ENCODE results near the gene HEXIM1.
A peak's percentile ranks its signal among the peaks of the same experiment; 100 is the strongest.
"Not testable (repeated sequence)": the region's sequence is repeated elsewhere in the genome, so short reads cannot be mapped to it uniquely, and the experiment has no call there.

Gene HEXIM1

DNA sequence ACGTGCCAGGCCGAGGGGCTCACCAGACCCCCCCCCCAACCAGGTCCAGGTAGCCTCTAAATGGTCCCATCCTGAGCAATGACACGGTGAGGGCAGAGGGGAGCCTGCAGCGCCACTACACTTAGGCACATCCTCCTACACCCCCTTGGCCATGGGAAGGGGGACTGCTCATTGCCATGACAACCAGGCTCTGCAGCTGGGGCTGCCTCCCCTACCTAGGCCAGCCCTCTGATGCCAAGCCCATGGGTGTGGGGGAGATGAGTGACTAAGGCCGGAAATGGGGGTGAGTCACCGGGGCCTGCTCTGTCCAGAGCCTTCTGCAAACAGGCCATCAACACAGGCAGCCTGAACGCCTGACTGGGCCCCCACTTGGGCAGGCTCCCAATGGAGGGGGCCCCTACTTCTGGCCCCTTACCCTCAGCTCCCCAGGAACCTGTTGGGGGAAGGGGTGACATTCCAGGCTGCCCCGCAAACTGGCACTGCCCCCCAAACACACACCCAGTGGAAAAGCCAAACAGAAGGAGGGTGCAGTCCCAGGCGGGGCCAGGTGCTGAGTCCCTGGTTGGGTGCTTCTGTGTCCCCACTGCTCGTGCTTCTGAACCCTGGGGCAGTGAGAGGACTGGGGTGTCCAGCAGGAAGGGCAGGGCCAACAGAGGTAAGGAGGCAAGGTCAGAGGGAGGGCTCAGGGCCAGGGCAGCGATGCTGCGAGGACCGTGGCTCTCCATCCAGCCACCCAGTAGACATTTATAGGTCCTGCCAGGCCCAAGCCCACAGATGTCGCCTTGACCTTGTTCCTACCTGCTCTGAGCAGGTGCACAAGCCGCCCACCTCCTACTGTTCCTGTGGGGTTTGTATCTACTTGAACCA lies 24.1 kb upstream of the HEXIM1 start:
- in situ Hi-C loops (cut with MboI; ENCODE audit: low pct_unique_long_range_greater_than_20kb, low sequenced_read_pairs) = loop anchor here (25.0 kb wide), 1 partner anchor 212 kb away; the partner anchor contains the start of gene GFAP
- peak; percentile 85 for DNase-seq

DNA sequence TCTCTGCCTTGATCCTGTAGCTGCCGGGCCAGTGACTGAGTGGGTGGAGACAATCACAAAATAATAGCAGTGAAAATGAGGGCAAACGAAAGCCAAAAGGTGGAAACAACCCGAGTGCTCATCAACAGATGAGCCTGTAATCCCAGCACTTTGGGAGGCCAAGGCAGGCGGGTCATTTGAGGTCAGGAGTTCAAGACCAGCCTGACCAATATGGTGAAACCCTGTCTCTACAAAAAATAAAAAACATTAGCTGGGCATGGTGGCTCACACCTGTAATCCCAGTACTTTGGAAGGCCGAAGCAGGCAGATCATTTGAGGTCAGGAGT lies 23.5 kb upstream of the HEXIM1 start:
- in situ Hi-C loops (cut with MboI; ENCODE audit: low pct_unique_long_range_greater_than_20kb, low sequenced_read_pairs) = loop anchor here (25.0 kb wide), 1 partner anchor 212 kb away; the partner anchor contains the start of gene GFAP
- DNase-seq = not testable (repeated sequence)

DNA sequence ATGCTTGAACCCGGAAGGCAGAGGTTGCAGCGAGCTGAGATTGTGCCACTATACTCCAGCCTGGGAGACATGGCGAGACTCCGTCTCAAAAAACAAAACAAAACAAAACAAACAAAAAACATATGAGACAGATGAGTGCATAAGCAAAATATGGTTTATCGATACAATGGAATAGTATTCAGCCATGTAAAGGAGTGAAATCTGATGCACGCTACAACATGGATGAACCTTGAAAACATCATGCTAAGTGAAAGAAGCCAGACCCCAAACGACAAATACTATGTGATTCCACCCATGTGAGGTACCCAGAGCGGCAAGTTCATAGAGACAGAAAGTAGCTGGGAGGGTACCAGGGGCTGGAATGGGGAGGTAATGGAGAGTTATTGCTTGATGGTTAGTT lies 22.8 kb upstream of the HEXIM1 start:
- no peak for DNase-seq
- in situ Hi-C loops (cut with MboI; ENCODE audit: low pct_unique_long_range_greater_than_20kb, low sequenced_read_pairs) = no loop called here

DNA sequence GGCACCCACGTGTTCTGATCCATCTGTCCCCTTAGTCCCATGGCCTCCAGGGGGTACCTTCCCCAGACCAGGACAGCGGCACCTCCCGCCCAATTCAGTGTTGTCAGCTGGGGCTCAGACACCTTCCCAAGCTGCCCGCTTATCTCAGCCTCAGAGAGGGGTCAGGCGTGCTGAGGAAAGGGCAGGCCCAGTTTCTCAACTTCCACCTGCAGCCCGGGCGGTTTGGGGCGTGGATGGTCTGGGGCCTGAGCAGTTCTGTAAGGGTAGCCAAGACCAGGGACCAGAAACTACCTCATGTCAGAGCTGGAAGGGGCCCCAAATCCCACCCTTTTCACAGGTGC lies 21.1 kb upstream of the HEXIM1 start:
- no peak for DNase-seq
- in situ Hi-C loops (cut with MboI; ENCODE audit: low pct_unique_long_range_greater_than_20kb, low sequenced_read_pairs) = no loop called here

DNA sequence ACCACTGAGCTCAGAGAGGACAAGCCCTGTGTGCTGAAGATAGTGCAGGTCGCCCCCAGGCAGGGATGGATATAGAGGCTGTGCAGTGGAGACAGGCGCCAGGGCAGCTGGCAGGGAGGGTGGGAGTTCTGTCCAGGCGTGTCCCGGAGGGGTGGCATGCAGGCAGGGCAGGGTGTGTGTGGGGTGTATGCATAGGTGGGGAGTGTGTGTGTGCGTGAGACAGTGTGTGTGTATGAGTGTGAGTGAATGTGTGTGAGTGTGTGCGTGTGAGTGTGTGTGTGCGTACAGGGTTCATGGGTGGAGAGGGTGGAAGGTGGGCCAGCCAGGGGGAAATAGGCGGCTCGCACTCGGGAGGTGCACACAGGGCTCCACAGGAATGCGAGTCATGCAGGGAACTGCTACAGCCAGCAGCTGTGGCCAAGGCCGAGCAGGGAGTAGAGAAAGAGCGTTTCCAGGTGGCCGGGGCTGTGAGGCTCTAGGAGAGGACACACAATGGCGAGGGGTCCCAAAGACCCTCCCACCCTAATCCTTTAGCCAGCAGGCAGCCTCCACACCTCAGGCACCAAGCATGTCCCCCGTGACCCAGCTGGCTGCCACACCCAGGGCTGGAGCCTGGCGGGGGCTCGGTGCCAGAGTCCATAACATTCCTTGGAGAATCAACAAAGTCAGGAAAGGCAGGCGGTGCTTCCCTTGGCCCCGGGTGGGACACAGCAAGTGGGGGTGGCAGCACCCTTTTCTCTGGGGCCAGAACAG lies 20.6 kb upstream of the HEXIM1 start:
- DNase-seq = peak; percentile 29
- in situ Hi-C loops (cut with MboI; ENCODE audit: low pct_unique_long_range_greater_than_20kb, low sequenced_read_pairs) = no loop called here

DNA sequence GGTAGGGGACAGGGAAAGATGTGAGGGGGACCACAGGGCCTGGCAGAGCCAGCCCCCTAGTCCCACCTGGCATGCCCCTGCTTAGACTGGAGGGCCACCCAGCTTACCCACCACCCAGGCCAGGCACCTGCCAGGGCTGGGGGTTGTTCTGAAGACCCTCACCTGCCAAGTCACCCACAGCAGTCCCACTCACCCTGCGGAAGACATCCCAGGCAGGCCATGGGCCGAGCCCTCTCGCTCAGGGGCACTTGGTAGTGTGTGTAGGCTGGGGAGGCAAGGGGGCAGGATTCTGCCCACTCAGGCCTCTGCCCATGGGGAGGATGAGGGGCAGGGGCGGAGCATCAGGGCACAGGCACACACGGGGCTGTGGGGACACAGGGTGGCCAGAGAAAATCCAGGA lies 19.9 kb upstream of the HEXIM1 start:
- DNase-seq = no peak
- in situ Hi-C loops (cut with MboI; ENCODE audit: low pct_unique_long_range_greater_than_20kb, low sequenced_read_pairs) = no loop called here

DNA sequence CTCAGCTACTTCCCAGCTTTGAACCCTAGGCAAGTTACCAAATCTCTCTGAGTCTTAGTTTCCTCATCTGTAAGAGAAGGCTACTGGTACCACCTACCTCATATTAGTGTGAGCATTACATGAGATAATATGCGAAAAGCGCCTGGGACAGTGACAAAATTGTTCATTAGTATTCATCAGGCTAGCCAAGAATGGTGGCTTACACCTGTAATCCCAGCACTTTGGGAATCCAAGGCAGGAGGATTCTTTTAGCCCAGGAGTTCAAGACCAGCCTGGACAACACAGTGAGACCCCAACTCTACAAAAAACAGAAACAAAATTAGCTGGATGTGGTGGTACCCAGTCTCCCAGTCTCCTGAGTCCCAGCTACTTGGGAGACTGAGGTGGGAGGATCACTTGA lies 19.3 kb upstream of the HEXIM1 start:
- no peak for DNase-seq
- in situ Hi-C loops (cut with MboI; ENCODE audit: low pct_unique_long_range_greater_than_20kb, low sequenced_read_pairs) = no loop called here

DNA sequence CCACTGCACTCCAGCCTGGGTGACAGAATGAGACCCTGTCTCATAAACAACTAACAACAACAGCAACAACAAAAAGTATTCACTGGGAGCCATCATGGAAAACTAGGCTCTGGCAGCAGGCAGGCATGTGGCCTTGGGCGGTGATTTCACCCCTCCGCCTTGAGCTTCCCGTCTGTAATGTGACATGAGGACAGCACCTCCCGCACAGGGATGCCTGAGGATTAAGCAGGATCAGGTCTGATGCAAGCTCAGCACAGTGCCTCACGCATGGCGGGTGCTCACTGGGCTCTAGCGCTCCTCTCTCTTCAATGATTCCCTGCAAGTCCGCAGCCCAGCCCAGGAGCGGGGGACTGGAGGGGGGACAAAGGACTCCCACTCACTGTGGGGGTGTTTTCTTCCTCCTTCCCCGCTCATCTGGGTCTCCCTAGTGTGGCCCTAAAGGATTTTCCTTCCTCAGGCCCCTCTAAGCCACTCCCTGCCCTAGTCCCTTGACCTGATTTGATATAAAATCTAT lies 18.8 kb upstream of the HEXIM1 start:
- DNase-seq = no peak
- in situ Hi-C loops (cut with MboI; ENCODE audit: low pct_unique_long_range_greater_than_20kb, low sequenced_read_pairs) = no loop called here

DNA sequence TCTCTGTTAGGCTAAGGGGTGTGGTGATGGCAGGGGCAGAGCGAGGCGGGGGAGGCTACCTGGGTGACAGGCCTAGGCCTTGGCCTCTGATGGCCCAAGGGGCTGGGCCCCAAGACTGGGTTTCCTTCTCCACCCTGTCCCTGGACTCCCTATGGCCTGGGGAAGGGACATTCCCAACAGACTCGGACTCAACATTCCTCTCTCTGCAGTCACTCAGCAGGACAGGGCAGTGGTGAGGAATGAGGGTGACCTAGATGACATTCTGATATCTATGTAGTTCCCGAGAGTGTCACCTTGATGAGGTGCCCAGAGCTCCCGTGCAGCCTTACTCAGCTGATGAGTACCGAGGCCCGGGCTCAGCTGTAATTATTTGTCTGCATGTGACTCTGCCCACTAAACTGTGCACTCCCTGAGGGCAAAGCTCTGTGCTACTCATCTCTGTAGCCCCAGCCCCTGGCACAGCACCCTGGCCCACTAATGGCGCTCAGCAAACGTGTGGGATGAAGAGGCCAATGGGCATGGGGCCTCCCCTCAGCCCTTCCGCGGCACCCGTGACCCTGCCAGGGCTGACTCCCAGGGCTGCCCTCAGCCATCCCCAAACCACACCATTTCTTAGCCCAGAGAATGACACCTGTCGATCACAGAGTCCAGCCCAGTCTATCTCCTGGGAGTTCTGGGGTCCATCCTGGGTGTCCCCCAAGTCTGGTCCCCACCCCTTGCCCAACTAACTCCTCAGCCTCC lies 18.2 kb upstream of the HEXIM1 start:
- in situ Hi-C loops (cut with MboI; ENCODE audit: low pct_unique_long_range_greater_than_20kb, low sequenced_read_pairs) = no loop called here
- no peak for DNase-seq

DNA sequence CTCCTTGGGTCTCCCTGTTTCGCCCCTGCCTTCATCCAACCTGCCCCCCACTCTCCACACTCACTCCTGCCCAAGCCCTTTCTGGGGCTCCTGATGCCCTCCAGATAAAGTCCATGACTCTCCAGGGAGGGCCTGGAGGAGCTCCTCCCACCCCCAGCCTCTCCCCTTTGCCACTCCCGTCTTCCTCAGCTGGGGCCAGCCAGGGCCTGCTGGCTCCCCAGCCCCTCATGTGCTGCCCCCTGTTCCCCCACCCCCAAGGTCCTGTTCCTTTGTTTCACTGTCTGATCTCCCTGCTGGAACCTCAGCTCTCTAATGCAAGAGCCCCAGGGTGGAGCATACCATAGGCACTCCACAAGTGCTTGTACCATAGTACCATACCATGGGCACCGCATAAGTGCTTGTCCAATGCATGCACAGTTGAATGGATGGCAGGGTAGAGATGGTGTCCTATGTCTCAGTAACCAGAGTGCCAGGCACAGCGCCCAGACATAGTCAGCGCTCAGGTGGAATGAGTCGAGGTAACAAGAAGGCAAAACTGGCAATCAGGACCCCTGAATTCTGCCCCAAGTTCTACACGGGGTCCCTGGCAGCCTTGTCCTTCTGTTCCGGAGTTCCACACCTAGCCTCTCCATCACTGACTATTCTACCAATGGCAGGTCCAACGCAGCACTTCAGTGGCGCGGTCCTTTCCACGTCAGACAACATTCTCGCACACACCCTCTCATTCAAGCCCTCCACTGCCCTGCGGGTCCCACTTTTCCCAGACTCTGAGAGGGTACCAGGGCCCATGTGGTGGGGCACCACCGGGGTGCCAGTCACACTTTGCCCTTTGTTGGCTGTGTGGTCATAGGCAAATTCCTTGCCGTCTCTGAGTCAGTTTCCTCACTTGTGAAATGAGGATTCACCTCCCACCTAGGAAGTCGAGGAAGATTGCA lies 17.3 kb upstream of the HEXIM1 start:
- in situ Hi-C loops (cut with MboI; ENCODE audit: low pct_unique_long_range_greater_than_20kb, low sequenced_read_pairs) = no loop called here
- no peak for DNase-seq

DNA sequence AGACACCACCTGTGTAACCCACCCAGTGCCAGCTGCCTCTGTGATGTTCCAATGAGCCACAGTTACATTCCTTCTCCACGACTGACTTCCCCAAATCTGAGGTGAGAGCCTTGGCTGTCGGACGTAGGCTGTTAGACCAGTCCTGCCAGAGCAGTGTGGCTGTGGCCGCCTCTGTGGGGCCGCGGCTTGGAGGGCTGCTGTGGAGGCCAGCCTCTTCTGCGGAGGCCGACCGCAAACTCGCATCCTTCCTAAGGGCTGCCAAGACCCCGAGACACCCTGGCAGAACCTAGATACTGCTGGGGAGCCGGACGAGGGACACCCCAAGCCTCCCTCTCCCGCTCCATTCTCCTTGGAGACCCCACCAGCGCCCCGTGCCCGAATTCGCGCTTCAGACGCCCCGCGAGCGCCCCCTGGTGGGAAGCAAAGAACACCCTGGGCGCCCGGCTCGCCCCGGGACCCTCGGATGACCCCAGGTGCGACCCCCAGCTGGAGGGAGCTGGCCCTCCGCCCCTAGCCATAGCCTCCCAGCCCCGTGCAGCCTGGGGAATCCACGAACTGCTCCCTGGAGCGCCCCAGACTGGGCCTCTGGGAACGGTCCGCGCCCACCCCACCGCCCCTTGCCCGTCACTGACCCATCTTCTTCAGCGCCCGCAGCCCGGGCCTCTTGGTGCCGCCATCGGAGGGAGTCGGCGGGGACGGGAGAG lies 16.5 kb upstream of the HEXIM1 start:
- in situ Hi-C loops (cut with MboI; ENCODE audit: low pct_unique_long_range_greater_than_20kb, low sequenced_read_pairs) = no loop called here
- DNase-seq = peak; percentile 55

DNA sequence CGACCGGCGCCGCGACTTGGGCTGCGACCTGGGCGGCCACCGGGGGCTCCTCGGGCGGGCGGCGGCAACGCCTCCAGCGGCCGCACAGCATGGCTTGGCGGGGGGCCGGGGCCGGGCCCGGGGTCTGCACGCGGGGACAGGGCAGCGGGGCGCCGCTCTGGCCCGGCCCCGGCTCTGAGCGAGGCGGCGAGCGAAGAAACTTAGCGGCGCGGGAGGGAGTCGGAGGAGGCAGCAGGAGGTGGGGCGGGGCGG lies 16.0 kb upstream of the HEXIM1 start, which contains the start of gene PLCD3:
Gene PLCD3, minus strand, starts transcription at position 196 of the 252 bp plus-strand sequence. Its CDS starts 105 bp downstream, at position 91.
- no peak for DNase-seq
- in situ Hi-C loops (cut with MboI; ENCODE audit: low pct_unique_long_range_greater_than_20kb, low sequenced_read_pairs) = no loop called here

DNA sequence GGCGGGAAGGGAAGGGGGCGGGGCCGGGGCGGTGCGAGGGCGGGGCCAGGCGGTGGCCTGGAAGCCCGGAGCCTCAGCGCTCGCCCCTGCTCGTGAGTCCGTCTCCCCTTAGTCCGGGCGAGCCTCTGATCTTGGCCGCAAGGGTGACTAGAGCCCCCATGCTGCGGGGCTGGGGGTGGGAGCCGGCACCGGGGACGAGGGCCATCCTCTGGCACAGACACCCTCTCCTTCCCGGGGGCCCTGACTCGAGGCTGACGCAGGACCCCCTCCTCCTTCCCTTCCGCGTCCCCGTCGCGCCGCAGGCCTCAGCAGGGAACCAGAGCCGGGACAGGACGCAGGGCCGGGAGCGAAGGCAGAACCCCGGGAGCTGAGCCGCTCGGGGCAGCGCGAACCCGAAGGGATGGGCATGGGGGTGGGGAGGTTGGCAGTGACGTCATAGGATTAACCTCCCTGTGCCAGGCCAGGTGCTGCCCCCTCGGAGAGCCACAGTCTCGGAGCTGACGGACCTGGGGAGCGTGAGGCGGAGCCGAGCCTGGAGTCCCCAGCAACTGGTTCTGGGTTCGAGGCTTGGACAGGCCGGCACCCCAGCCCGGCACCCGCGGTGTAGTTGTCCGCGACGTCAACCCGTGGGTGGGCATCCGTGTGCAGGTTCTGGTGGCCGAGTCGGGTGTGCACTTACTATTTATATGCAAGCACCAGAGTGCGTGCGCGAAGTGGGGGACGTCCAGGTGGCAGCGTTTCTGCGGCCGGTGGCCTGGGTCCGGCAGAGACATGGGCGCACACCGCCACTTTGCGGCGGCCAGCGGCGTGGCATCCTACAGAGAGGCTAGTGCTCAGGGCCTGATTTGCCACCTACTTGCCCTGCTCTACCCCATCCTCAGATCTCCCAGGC lies 15.5 kb upstream of the HEXIM1 start:
- peak; percentile 84 for DNase-seq
- in situ Hi-C loops (cut with MboI; ENCODE audit: low pct_unique_long_range_greater_than_20kb, low sequenced_read_pairs) = no loop called here

DNA sequence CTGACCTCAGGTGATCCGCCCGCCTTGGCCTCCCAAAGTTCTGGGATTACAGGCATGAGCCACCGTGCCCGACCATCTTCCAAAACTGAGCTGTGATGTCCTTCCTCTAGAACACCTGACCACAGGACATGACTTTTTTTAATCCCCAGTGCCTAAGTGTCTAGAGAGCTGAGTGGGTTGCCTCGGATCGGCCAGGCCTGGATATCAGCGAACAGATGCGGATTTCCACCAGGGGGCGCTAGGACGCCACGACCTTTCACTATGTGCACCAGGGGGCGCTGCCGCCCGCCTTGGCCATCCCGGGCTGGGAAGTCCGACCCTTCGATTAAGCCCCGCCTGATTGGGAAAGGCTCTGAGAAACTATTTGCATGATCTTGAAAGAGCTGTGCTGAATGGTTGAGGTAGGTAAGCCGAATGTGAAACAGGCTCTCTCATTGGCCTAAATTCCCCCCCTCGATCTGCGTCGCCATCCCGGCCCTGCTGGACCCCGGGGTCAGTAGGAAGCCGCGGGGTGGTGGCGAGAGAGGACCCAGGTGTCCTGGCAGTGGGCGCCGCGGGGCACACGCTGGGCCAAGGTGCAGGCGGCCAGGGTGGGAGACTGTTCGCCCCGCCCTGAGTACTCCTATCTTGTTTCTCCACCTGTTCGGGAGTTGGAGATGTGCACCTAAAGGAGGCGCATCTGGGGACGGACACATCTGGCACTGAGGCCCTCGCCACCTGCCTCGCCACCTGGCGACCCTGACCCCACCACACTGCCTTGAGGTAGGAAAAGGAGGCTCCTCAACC lies 12.9 kb upstream of the HEXIM1 start, which contains the start of gene ACBD4:
Gene ACBD4, plus strand, starts transcription at position 496 of the 786 bp plus-strand sequence. CDS start 458 bp downstream, outside the sequence.
- peak; percentile 98 for DNase-seq

DNA sequence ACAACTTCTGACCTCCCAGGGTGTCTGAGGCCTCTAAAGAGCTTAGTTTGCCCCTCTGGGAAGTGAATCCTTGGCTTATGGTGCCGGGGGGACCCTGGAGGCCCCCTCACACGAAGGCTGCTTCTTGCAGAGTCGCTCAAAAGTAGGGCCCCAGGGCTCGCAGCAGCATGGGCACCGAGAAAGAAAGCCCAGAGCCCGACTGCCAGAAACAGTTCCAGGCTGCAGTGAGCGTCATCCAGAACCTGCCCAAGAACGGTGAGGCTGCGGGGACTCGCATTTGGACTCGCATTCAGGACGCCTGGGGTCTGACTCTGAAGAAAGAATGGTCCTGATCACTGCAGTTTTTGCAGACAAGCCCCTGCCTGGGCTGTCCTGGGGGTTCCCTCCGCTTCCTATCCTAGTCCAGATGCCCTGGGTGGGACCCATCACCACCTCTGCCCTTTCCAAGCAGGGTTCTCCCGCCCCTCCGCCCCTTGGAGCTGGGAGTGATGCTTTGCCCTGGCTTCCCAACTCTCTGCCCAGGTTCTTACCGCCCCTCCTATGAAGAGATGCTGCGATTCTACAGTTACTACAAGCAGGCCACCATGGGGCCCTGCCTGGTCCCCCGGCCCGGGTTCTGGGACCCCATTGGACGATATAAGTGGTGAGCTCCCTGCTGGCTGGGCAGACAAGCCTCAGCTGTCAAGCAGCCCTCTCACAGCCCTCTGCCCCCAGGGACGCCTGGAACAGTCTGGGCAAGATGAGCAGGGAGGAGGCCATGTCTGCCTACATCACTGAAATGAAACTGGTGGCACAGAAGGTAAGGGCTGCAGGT lies 12.1 kb upstream of the HEXIM1 start:
- no peak for DNase-seq
- in situ Hi-C loops (cut with MboI; ENCODE audit: low pct_unique_long_range_greater_than_20kb, low sequenced_read_pairs) = no loop called here

More for the DNA sequence above, 12.9 kb upstream of the HEXIM1 start, which contains the start of gene ACBD4:
- in situ Hi-C loops (cut with MboI; ENCODE audit: low pct_unique_long_range_greater_than_20kb, low sequenced_read_pairs) = no loop called here

Data from KBM-7 (cell line).